ENCODE data around the gene TIMM10.
A peak's percentile ranks its signal among the peaks of the same experiment; 100 is the strongest.

TIMM10 gene

DNA sequence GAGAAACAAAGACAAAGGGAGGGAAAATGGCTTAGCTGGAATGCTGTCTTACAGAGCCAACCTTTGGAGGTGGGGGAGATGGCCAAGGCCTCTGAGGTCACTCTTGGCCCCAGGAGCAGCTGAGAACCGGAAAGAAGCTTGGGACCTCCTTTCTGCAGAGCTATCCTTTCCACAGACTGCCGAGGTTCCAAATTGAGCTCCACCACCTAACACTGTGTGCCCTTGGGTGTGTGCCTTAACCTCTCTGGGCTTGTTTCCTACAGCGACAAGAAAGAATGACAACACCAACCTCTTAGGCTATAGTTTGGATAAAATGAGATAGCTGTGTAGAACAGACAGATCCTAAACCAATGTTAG lies 47.0 kb downstream of the TIMM10 start:
- TF ChIP-seq, protein P1, sequence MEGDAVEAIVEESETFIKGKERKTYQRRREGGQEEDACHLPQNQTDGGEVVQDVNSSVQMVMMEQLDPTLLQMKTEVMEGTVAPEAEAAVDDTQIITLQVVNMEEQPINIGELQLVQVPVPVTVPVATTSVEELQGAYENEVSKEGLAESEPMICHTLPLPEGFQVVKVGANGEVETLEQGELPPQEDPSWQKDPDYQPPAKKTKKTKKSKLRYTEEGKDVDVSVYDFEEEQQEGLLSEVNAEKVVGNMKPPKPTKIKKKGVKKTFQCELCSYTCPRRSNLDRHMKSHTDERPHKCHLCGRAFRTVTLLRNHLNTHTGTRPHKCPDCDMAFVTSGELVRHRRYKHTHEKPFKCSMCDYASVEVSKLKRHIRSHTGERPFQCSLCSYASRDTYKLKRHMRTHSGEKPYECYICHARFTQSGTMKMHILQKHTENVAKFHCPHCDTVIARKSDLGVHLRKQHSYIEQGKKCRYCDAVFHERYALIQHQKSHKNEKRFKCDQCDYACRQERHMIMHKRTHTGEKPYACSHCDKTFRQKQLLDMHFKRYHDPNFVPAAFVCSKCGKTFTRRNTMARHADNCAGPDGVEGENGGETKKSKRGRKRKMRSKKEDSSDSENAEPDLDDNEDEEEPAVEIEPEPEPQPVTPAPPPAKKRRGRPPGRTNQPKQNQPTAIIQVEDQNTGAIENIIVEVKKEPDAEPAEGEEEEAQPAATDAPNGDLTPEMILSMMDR (IDR thresholded peaks at IDR 0.05; ENCODE audit: control extremely low read depth, extremely low read depth, low read depth, missing control alignments) = no peak
- DNase-seq (ENCODE audit: extremely low spot score) = no peak
- ChIA-PET CTCF (interaction anchor here (0.8 to 9.2 kb wide), 17 partner anchors 8 to 173 kb away, joined by 3 to 200 read pairs (median 5); partner anchors contain the start of gene RTN4RL2), POLR2A (no interaction called here)

DNA sequence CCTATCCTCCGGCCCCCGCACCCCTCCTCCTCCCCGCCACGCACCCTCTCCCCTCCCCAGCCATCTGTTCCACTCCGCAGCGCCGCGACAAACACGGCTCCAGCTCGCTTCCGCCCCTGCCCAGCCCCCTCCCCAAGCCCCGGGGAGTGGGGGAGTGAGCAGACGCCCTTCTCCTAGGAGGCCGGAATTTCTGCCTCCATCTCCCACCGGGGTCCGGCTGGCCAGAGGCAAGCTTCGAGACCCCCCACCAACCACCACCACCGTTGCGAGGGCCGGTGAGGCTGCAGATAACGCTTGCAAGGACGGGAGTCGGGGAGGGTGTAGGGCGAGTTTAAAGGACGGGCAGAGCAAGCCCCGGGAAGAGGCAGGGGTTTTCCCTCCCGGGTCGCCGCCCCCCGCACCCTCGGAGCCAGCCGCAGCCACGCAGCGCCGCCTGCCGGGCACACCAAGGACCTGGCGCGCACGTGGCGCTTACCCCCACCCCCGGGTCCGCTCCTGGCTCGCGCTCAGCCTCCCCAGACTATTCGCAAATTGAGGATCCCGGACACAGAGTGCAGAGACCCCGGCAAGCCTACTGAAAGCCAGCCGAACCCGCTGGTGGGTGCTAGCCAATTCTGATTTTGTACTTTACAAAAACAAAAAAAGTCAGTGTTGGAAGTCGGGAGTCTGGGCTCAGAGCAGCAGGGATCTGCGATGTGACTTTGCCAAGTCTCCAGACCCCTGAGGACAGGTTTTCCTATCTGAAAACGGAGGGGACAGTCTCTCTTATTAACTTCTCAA lies 47.6 kb downstream of the TIMM10 start:
- CTCF ChIA-PET = interaction anchor here (0.8 to 9.2 kb wide), 20 partner anchors 9 to 161 kb away, joined by 3 to 200 read pairs (median 4); partner anchors contain the start of genes RTN4RL2 and SLC43A1
- DNase-seq (ENCODE audit: extremely low spot score) = peak; percentile 85
- TF ChIP-seq, protein P1 (IDR thresholded peaks at IDR 0.05; ENCODE audit: control extremely low read depth, extremely low read depth, low read depth, missing control alignments) = peak; percentile 81
- POLR2A ChIA-PET = no interaction called here

DNA sequence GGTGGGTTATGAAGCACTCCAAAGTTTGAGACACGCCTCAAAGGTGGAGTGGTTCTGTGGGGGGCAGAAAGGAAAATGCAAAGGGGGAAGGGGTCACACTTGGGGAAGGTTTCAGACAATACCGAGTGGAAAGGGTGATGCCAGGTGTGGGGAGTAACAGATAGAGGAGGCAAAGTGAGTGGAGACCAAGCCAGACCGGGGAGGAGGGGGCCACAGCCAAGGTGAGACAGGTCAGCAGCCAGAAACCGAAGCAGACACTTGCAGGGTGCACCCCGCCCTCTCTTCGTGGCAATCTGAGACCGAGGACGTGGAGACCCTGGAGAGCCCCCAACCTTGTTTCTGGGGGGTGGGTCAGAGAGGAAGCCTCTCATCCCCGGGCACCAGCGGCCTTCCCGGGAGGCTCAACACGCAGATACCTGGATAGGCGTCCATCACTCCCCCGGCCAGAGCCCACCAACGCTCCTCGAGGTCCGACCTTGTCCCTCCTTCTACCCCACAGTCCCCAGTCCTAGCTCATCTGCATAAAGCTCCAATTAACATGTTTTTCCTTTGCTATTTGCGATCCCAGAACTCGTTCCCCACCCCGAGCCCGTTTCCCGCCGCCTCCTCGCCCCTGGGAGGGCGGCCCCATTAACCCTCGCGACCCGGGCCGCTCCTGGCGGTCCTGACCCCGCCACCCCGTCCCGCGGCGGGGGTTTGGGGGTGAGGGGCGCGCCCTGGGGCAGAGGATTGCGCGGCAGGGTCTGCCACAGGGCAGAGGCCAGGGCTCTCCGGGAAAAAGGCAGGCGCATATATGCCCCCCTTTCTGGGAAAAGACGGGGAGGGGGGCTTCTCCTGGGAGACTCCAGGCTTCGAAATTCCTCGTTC lies 48.4 kb downstream of the TIMM10 start:
- ChIA-PET CTCF (interaction anchor here (0.8 to 9.2 kb wide), 13 partner anchors 9 to 159 kb away, joined by 3 to 200 read pairs (median 4); partner anchors contain the start of genes RTN4RL2 and SLC43A1), POLR2A (no interaction called here)
- TF ChIP-seq, protein P1 (IDR thresholded peaks at IDR 0.05; ENCODE audit: control extremely low read depth, extremely low read depth, low read depth, missing control alignments) = no peak
- DNase-seq (ENCODE audit: extremely low spot score) = no peak

DNA sequence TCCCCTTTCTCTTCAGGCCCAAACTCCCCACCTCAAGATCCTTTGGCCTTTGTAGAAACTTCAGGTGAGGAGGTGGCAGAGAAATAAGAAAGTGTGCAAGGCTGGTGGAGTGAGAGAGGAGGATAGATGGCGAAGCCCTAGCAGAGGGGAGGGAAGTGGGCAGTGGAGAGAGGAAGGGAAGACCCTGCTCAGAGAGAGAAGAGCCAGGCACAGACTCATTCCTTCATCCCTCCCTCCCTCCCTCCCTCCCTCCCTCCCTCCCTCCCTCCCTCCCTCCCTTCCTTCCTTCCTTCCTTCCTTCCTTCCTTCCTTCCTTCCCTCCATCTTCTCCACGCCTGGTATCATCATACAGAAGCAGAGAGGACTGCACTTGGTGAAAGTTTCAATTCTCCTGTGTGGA lies 49.2 kb downstream of the TIMM10 start:
- no peak for DNase-seq (ENCODE audit: extremely low spot score)
- CTCF ChIA-PET = interaction anchor here (0.8 to 9.2 kb wide), 11 partner anchors 8 to 136 kb away, joined by 3 to 200 read pairs (median 10); partner anchors contain the start of gene RTN4RL2
- POLR2A ChIA-PET = no interaction called here
- TF ChIP-seq, protein P1 (IDR thresholded peaks at IDR 0.05; ENCODE audit: control extremely low read depth, extremely low read depth, low read depth, missing control alignments) = no peak

DNA sequence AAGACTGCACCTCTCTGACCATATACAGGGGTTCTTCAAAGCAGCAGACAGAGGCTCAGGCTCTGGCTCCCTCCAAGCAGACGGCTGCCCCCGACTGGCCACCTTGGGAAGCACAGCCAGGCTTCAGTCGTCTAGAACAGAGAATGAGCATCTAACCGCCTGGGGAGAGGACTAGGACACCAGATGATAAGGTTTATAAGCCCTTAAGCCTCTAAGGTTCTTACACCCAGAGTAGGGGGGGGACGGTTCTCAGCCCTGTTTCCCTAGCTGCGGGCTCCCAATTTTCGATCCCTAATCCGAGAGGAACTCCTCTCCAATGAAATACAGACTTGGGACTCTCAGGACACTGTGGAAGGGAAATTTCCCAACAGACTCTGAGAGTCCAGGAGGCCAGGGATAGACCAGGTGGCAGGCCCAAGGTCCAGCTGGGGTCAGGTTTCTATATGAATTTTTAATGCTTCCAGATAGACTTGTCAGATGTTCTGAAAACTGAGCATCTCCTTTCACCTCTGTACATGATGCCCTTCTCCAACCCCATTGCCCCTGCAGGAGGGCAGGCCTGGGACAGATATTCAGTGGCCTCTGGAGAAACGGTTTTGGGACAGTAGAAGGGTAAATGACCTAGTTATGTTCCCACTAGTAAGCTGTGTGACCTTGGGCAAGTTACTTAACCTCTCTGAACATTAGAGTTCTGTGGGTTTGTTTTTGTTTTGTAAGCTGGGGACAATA lies 50.0 kb downstream of the TIMM10 start:
- CTCF ChIA-PET = interaction anchor here (0.8 to 9.2 kb wide), 12 partner anchors 7 to 159 kb away, joined by 3 to 200 read pairs (median 7); partner anchors contain the start of gene RTN4RL2
- peak; percentile 80 for DNase-seq (ENCODE audit: extremely low spot score)
- POLR2A ChIA-PET = no interaction called here
- TF ChIP-seq, protein P1 (IDR thresholded peaks at IDR 0.05; ENCODE audit: control extremely low read depth, extremely low read depth, low read depth, missing control alignments) = peak; percentile 88

DNA sequence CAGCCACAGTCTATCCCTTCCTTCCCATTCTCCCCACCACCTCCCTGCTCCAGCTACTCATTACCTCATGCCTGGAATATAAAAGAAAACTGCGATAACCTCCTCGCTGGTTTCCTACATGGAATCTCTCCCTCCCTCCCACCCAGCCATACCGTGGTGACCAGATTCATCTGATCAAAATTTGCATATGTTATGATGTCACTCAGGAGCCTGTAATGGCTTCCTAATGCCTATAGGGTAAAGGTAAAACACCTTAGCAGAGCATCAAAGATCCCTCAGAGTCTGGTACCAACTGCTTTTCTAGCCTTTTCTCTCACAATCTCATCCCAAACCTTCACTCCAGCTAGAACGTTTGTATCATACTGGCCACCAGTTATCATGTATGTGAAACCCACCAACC lies 50.6 kb downstream of the TIMM10 start:
- ChIA-PET CTCF (interaction anchor here (1.0 to 9.2 kb wide), 5 partner anchors 14 to 159 kb away, joined by 3 to 200 read pairs (median 48); partner anchors contain the start of gene RTN4RL2), POLR2A (no interaction called here)
- TF ChIP-seq, protein P1 (IDR thresholded peaks at IDR 0.05; ENCODE audit: control extremely low read depth, extremely low read depth, low read depth, missing control alignments) = no peak
- no peak for DNase-seq (ENCODE audit: extremely low spot score)

All from GM10248 (cell line).